ENCODE data around the gene CSRP2.

CSRP2 gene

DNA sequence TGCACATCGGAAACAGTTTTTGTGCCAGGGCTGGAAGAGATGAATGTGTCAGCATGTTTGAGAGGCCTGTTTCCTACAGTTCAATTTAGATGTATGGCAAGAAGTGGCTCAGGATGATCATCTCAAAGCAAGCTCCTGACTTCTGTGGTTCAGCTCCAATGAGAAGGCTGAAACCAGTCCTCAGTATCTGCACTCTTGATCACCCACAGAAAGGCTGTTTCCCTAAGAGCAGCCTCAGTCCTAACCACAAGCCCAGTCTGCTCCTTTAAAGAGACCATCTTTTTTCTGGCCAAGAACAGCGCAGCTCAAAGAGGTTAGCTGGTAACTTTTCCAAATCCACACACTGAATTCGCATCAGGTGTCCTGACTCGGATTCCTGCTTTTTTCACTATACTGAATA is 19.2 kb downstream of the CSRP2 start:
- no peak for DNase-seq

DNA sequence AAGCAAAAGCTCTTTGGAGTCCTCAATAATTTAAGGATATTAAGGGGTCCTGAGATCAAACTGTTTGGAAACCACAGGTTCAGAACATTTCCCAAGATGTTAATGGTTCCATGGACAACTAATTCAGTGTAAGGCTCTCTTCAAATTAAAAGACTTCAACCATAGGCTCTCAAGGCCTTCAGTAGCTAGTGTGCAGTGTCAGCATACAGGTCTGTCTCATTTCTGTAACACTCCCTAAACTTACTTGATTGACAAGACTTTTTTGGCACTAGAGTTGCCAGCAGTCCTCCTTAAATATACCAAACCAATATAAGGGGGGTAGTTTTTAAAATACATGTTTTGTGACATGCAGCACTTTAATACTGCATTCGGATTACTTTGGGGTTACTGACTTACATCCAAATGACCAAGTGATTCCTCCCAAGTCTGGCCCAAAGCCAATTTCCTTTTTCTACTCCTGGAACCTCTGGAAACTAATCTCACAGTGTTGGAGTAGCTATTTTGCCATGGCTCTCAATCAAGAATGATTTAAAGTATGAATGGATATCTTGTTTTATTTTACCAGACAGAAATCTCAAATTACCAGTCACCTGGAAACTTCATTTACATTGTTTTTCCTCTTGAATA is 22.7 kb downstream of the CSRP2 start:
- DNase-seq = no peak

DNA sequence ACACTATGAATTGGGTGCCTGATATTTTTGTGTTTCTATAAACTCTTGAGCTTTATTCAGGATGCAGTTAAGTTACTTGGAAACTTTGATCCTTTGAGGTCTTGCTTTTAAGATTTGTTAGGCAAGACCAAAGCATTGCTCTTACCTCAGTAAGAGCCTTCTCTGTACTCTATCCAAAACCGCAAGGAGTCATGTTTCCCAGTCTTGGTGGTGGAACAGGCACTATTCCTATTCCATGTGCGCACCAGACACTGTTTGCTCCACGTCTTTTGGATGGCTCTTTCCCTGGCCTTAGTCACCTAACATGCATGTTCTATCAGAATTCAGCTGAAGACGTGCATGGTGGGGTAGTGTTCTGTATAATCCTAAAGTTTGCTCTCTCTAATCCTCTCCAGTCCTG is 23.5 kb downstream of the CSRP2 start:
- DNase-seq = no peak

DNA sequence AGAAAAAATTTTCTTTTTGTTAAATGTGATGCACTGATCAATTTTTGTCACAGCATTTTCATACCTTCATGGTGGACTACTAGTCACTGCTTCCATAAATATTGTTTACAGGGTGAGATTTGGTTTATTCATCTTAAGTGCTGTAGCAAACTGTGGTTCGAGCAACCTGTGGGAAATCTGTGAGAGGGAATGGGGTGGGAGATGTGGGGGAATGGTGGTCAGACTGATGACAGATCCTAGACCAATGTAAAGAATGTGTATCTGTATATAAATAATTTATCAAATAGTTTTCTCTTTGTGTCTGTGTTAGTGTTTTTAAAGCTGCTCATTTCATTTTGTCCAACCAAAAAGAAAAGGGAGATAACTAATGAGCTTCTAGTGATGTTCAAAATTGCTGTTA is 26.7 kb downstream of the CSRP2 start:
- DNase-seq = no peak

DNA sequence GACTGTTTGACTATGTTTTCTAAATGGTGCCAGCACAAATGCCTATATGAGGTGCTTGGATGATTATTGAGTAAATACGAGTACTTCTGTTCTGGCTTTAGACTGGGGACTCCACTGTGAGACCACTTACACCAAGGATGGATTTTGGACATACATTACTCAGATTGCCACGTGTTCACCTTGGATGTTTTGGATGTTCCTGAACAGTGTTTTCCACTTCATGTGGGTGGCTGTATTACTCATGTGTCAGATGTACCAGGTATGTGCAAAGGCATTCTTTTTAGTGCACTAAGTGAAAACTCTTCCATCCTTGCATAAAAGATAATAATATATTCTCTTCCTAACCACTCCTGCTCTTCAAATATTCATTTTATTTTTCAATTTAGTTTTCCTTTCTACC is 30.7 kb downstream of the CSRP2 start:
- no peak for DNase-seq

DNA sequence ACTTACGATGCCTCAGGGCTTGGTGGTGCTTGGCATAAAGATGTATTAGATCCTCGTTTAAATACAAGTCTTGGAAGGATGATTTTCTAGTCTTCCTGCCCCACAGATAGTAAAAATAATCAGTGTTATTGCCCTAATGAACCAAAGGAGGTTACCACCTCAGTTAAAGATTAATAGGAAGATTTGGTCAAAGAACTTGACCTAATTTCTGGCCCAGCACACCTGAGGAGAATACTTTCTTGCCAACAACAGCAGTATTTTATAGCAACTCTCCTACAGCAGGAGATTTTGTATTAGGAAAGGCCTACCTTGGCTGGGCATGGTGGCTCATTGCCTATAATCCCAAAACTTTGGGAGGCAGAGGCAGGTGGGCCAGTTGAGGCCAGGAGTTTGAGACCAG is 31.6 kb downstream of the CSRP2 start:
- no peak for DNase-seq

DNA sequence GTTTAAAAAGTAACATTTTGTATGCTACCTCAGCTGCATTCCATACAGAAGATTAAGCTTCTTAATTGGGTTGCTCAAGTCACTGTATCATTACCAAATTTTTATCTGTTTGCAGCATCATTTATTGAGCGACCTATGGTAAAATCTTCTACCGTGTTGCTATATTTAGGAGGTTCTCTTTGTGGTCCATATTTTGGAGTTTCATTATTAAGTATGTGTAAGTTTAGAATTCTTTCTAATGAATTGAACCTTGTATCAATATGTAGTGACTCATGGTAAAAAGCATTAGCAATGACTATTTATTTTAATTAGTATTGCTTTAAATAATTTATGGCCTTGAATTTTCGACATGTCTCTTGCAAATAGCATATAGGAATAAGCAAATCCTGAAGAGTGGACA is 42.2 kb downstream of the CSRP2 start:
- DNase-seq = no peak

DNA sequence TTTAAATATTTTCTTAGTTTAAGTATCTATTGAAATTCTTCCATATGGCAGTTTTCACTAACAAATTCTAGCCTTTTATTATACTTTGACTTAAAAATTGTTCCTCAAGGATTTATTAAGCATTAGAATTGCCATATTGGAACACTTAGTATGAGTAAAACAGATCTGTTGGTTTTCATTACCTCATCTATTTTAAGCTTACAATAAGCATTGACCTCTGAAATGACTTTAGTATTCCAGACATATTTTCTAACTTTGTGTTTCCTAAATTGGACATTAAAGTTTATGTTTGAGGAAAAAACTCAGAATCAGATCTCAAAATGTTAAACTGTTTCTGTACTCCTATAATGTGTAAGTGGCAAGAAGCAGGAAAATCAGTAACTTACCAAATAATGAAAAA is 48.4 kb downstream of the CSRP2 start:
- no peak for DNase-seq

DNA sequence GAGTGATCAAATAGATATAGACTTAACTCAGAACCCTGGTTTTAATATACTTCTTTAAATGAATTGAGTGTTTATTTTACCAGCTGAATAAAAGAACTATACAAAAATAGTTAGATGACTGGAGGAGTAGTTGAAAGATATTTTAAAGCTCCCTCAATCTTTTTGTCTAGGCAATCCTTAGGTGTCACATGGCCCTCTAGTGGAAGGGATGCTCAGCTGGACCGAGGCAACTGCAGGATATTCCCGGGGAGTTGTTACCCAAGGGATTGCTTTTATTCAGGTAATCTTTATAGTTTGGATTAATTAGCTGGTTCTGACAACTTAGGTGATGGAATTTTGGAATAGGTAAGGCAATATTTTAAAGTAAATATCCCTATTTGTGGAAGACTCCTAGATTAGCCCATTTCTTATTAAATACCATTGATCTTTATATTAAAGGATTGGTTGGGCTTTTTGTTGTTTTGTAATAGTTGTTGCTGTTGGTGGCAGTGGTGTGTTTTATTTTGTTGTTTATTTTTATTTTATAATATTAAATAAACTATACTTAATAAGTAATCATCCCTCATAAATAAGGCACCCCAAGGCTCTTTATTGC is 57.8 kb downstream of the CSRP2 start:
- DNase-seq = no peak

DNA sequence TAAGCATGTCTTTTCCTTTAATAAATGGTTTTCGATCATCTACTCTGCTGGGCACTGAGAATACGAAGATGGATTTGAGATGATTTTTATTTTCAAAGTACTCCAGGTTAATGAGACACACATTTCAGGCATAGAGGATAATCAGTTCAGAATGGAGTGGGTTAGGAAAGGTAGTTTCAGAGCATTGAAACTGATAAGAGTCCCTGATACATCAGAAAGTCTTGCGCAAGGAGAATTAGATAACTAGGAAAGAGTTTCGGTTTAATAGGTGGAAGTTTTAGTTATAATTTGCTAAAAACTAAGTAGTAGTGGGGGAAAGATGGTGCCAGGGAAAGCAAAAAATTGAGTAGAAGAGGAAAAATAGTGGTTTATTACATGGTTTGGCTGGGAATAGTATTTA is 64.8 kb downstream of the CSRP2 start:
- no peak for DNase-seq

DNA sequence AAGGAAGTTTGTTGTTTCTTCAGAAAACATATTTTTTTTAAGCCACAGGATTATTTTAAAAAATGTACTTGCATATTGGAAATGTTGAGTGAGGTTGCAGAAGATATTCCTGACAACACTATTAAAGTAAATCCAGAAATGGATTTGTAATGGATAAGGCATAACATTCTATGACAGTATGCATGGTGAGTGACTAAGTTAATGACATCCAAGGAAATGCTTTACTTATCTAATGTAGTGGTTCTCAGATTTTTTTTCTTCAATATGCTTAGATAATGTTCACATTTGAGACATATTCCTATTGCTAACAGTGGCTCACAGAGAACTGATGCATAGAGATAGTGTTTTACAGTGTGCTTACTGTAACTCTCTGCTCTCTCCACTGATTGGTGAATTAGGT is 65.6 kb downstream of the CSRP2 start:
- DNase-seq = no peak

DNA sequence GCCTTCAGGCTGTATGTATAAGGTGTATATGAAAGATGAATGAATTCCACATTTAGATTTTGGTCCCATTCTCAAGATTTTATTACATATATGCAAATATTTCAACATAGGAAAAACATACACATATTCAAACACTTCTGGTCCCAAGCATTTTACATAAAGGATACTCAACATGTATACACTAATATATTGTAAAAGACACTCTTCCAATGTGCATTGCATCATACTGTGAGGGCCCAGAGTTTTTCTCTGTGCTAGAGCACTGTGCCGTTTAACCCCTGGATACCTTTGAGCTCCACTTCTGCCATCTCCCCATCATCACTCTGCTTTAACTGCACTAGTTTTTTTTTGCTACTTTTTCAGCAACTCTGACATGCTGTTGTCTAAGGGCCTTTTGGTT is 66.8 kb downstream of the CSRP2 start:
- no peak for DNase-seq

DNA sequence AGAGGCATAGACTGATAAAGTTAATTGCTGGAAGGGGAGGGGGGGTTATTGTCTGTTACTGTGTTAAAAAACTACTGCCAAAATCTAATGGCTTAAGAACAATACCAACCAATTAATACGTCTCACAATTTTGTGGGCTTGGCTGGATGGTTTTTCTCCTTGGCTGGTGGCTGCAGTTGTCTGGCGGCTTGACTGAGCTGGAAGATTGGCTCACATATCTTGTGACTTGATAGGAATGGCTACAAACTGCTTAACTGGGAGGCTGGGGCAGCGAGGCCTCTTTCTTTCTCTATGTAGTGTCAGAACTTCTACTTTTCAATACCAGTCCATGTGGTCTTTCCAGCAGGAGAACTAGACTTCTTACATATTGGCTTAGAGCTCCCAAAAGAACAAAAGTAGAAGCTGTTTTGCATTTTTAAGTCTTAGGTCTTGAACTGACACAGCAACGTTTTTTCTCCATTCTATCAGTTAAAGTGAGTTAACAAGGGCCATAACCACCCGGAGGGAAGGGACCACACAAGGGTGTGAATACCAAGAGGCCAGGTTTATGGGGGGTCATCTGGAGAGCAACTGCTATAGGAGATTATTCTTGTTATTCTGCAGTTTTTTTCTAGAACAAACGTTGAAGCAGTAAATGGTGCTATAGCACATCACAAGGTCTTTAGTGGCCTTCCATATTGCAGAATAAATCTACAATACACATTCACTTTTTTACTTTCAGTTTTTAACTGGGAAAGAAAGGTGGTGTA is 68.0 kb downstream of the CSRP2 start:
- no peak for DNase-seq

Data from activated CD4-positive, alpha-beta T cell treated with anti-CD3 and anti-CD28 coated beads, Interleukin-2, amount 50 U/mL, for 1 hour (primary cell).